H9 (cell line): Measurements from ENCODE around the gene CRMP1. TPM values are rescaled to one million over a fixed set of nuclear protein-coding genes. Genes with fewer than 3 reads are reported as not detected.

Source experiments
- DNase-seq: peaks from one replicate; pipeline ENCODE4 v3.0.0-alpha.2; 2017
- H2AFZ ChIP-seq: one replicate; pipeline ENCODE4 v1.6.1; 2013; ENCODE audit warnings: mild to moderate bottlenecking, low read length, control low read depth, moderate library complexity
- H2AK5ac ChIP-seq: 2 replicates; pipeline ENCODE4 v1.6.1; 2013; ENCODE audit warnings: low read length, control low read depth, mixed read lengths; ENCODE audit not compliant: insufficient read length
- H2BK120ac ChIP-seq: one replicate; pipeline ENCODE4 v1.6.1; 2013; ENCODE audit warnings: low read depth, mild to moderate bottlenecking, low read length, control low read depth, inconsistent platforms; ENCODE audit not compliant: poor library complexity, severe bottlenecking
- H2BK12ac ChIP-seq: 2 replicates; pipeline ENCODE4 v1.6.1; 2013; ENCODE audit warnings: low read length, control low read depth, mixed read lengths, low read depth; ENCODE audit not compliant: insufficient read length
- H2BK15ac ChIP-seq: 2 replicates; pipeline ENCODE4 v1.6.1; 2013; ENCODE audit warnings: low read depth, low read length, control low read depth
- H2BK20ac ChIP-seq: one replicate; pipeline ENCODE4 v1.6.1; 2013; ENCODE audit warnings: low read depth, mild to moderate bottlenecking, low read length, control low read depth, inconsistent platforms; ENCODE audit not compliant: poor library complexity, severe bottlenecking
- H2BK5ac ChIP-seq: 2 replicates; pipeline ENCODE4 v1.6.1; 2013; ENCODE audit warnings: low read length, control low read depth, mixed read lengths; ENCODE audit not compliant: insufficient read length
- H3K14ac ChIP-seq: 2 replicates; pipeline ENCODE4 v1.6.1; 2013; ENCODE audit warnings: low read length, control low read depth; ENCODE audit not compliant: insufficient read depth
- H3K18ac ChIP-seq: 2 replicates; pipeline ENCODE4 v1.6.1; 2013; ENCODE audit warnings: low read depth, mild to moderate bottlenecking, mixed read lengths, low read length, control low read depth; ENCODE audit not compliant: insufficient read length
- H3K23ac ChIP-seq: 2 replicates; pipeline ENCODE4 v1.6.1; 2013; ENCODE audit warnings: low read length, control low read depth, mixed read lengths, low read depth; ENCODE audit not compliant: insufficient read length
- H3K23me2 ChIP-seq: 2 replicates; pipeline ENCODE4 v1.6.1; 2013; ENCODE audit warnings: low read depth, mild to moderate bottlenecking, mixed read lengths, low read length, control low read depth; ENCODE audit not compliant: insufficient read length, poor library complexity, severe bottlenecking
- H3K27ac ChIP-seq: 2 replicates; pipeline ENCODE4 v1.5.1; 2013; ENCODE audit warnings: low read length, control low read depth, mixed read lengths, low read depth; ENCODE audit not compliant: insufficient read length
- H3K27me3 ChIP-seq: 2 replicates; pipeline ENCODE4 v1.6.1; 2013; ENCODE audit warnings: low read length, control low read depth, inconsistent platforms; ENCODE audit not compliant: insufficient read depth
- H3K4ac ChIP-seq: 2 replicates; pipeline ENCODE4 v1.6.1; 2013; ENCODE audit warnings: low read depth, mild to moderate bottlenecking, control low read depth, inconsistent platforms, low read length, moderate library complexity
- H3K4me1 ChIP-seq: 2 replicates; pipeline ENCODE4 v1.6.1; 2013; ENCODE audit warnings: low read length, control low read depth, inconsistent platforms; ENCODE audit not compliant: insufficient read depth
- H3K4me2 ChIP-seq: 2 replicates; pipeline ENCODE4 v1.6.1; 2013; ENCODE audit warnings: low read length, control low read depth, mixed read lengths; ENCODE audit not compliant: insufficient read length, insufficient read depth
- H3K56ac ChIP-seq: 2 replicates; pipeline ENCODE4 v1.6.1; 2013; ENCODE audit warnings: low read depth, mild to moderate bottlenecking, mixed read lengths, low read length, control low read depth; ENCODE audit not compliant: insufficient read length
- H3K79me1 ChIP-seq: 2 replicates; pipeline ENCODE4 v1.6.1; 2013; ENCODE audit warnings: low read depth, mild to moderate bottlenecking, moderate library complexity, low read length, control low read depth, inconsistent platforms; ENCODE audit not compliant: insufficient read depth, poor library complexity, severe bottlenecking
- H3K79me2 ChIP-seq: 2 replicates; pipeline ENCODE4 v1.6.1; 2013; ENCODE audit warnings: low read length, control low read depth, inconsistent platforms; ENCODE audit not compliant: insufficient read depth
- H3K9ac ChIP-seq: 2 replicates; pipeline ENCODE4 v1.6.1; 2013; ENCODE audit warnings: low read length, control low read depth, mixed read lengths; ENCODE audit not compliant: insufficient read length; ENCODE audit errors: extremely low read depth
- H3K9me3 ChIP-seq: one replicate; pipeline ENCODE4 v1.6.1; 2013; ENCODE audit warnings: low read depth, low read length, inconsistent platforms; ENCODE audit not compliant: control insufficient read depth
- H3T11ph ChIP-seq: one replicate; pipeline ENCODE4 v1.6.1; 2013; ENCODE audit warnings: mild to moderate bottlenecking, low read length, control low read depth, inconsistent platforms
- H4K20me1 ChIP-seq: one replicate; pipeline ENCODE4 v1.6.1; 2013; ENCODE audit not compliant: control insufficient read depth, insufficient read length, insufficient read depth
- H4K5ac ChIP-seq: 2 replicates; pipeline ENCODE4 v1.6.1; 2013; ENCODE audit warnings: low read depth, mild to moderate bottlenecking, mixed read lengths, low read length, control low read depth; ENCODE audit not compliant: insufficient read length
- H4K8ac ChIP-seq: replicated peaks from 2 replicates; pipeline ENCODE4 v1.6.1; 2013; ENCODE audit warnings: low read length, control low read depth, mixed read lengths, low read depth; ENCODE audit not compliant: insufficient read length
- H4K91ac ChIP-seq: 2 replicates; pipeline ENCODE4 v1.6.1; 2013; ENCODE audit warnings: low read depth, mild to moderate bottlenecking, moderate library complexity, mixed read lengths, low read length, control low read depth; ENCODE audit not compliant: insufficient read length
- H3K27ac Mint-ChIP-seq, 3 experiments: 2 replicates in 2 of 3; 3 replicates in 1 of 3; pipeline ENCODE4 v1.8.0; 2020 to 2021; ENCODE audit warnings: mixed read lengths in 3 of 3, mild to moderate bottlenecking in 1 of 3, moderate library complexity in 1 of 3
- H3K27me3 Mint-ChIP-seq: 2 replicates; pipeline ENCODE4 v1.8.0; 2021; ENCODE audit warnings: low read depth, mild to moderate bottlenecking, moderate library complexity, mixed read lengths
- H3K36me3 Mint-ChIP-seq, 3 experiments: 2 replicates in 2 of 3; 3 replicates in 1 of 3; pipeline ENCODE4 v1.8.0; 2020 to 2021; ENCODE audit warnings: low read depth in 3 of 3, mixed read lengths in 3 of 3; ENCODE audit not compliant: insufficient read depth in 1 of 3
- H3K4me1 Mint-ChIP-seq, 2 experiments: 2 replicates each; pipeline ENCODE4 v1.8.0; 2020; ENCODE audit warnings: mixed read lengths in 2 of 2
- H3K4me3 Mint-ChIP-seq, 2 experiments: 2 replicates in 1 of 2; 3 replicates in 1 of 2; pipeline ENCODE4 v1.8.0; 2020 to 2021; ENCODE audit warnings: mild to moderate bottlenecking in 2 of 2, mixed read lengths in 2 of 2, moderate library complexity in 1 of 2
- H3K9me3 Mint-ChIP-seq, 2 experiments: 2 replicates in 1 of 2; 3 replicates in 1 of 2; pipeline ENCODE4 v1.8.0; 2020; ENCODE audit warnings: mild to moderate bottlenecking in 2 of 2, mixed read lengths in 2 of 2, moderate library complexity in 1 of 2
- CTCF ChIP-seq: fragments of 200-600 bp; sonication (generic); conservative IDR thresholded peaks from 3 replicates; pipeline ENCODE4 v1.8.0; 2021; ENCODE audit warnings: antibody characterized with exemption, mild to moderate bottlenecking
- WGBS: extraction: QIAGEN DNeasy Blood & Tissue Kit; methylation state at CpG from one replicate; pipeline ENCODE4 v1.1.7; 2013; ENCODE audit warnings: missing lambda C conversion rate, low lambda C conversion rate, mixed read lengths; ENCODE audit not compliant: insufficient read length; ENCODE audit errors: extremely low coverage; 5-methylcytosine and 5-hydroxymethylcytosine counted together
- total RNA-seq: library from RNA; stranded (reverse); gene quantifications from 2 replicates; pipeline ENCODE4 v1.2.1, GENCODE V29; 2021

The CRMP1 gene
- total RNA-seq, 1 experiment from 2014 or later = 71.6 TPM

GRCh38 chr4:5774416-5775036, 118.4 kb downstream of the CRMP1 start:
- H2BK20ac ChIP-seq = no peak overlapping the region
- H4K91ac ChIP-seq = no peak overlapping the region
- peaks cover 18% of the 10 kb centered on the region for H3K9me3 ChIP-seq
- H3K4me2 ChIP-seq = no peak overlapping the region
- H3K79me2 ChIP-seq = no peaks in the 10 kb centered on the region
- H3K23ac ChIP-seq = no peak overlapping the region
- H3K14ac ChIP-seq = no peak overlapping the region
- no peak overlapping the region for H2AK5ac ChIP-seq
- H3K23me2 ChIP-seq = no peaks in the 10 kb centered on the region
- H3K4me1 ChIP-seq = peaks cover 6% of the 10 kb centered on the region; the same call in 1 of the 2 replicates
- no peak overlapping the region for H2BK120ac ChIP-seq
- no CpG with 5 or more reads among the region's 2 CpGs for WGBS
- no peak overlapping the region for H4K5ac ChIP-seq
- Mint-ChIP-seq H3K27ac (peak overlapping the region; percentile 21 to 49 (median 23); a peak in 3 of 7 replicates), H3K4me1 (peaks cover 21% of the 10 kb centered on the region in 2 experiments), H3K4me3 (no peak overlapping the region), H3K36me3 (peaks cover 48 to 52% (median 49%) of the 10 kb centered on the region in 3 experiments), H3K27me3 (no peaks in the 10 kb centered on the region), H3K9me3 (peaks cover 31 to 33% of the 10 kb centered on the region in 2 experiments)
- no peak overlapping the region for H3T11ph ChIP-seq
- no peak overlapping the region for H4K8ac ChIP-seq
- H2BK15ac ChIP-seq = no peak overlapping the region
- no peak overlapping the region for H3K27ac ChIP-seq
- H2BK5ac ChIP-seq = no peak overlapping the region
- H3K56ac ChIP-seq = no peak overlapping the region
- H3K18ac ChIP-seq = no peak overlapping the region
- no peak overlapping the region for H2BK12ac ChIP-seq
- peak; percentile 15 for DNase-seq
- no peak overlapping the region for H3K4ac ChIP-seq
- no peaks in the 10 kb centered on the region for H3K79me1 ChIP-seq
- H2AFZ ChIP-seq = no peak overlapping the region
- no peaks in the 10 kb centered on the region for H3K27me3 ChIP-seq
- H4K20me1 ChIP-seq = no peaks in the 10 kb centered on the region
- H3K9ac ChIP-seq = no peak overlapping the region
- TF ChIP-seq CTCF = no peak
